OCI-LY7 (cell line): ENCODE results near the gene SPTBN2. TPM values are rescaled to one million over a fixed set of nuclear protein-coding genes. Genes with fewer than 3 reads are reported as not detected.

Experiments used
- BruUV-seq: library from RNA; stranded (reverse); fragments of 400-500 nt; replicated peaks from 2 replicates; lab custom pipeline; 2021; lab: Mats Ljungman, UMichigan
- CTCF ChIA-PET: fragments of 300-600 bp; sonication (Branson Sonifier 250); formaldehyde crosslinking; loops from one replicate; lab custom pipeline; 2022; ENCODE audit warnings: antibody characterized with exemption; ENCODE audit not compliant: unreplicated experiment; lab: Charles Lee
- POLR2A ChIA-PET: fragments of 300-600 bp; sonication (Branson Sonifier 250); formaldehyde crosslinking; loops from one replicate; lab custom pipeline; 2022; ENCODE audit warnings: antibody characterized with exemption; lab: Charles Lee
- DNase-seq: peaks from one replicate; pipeline ENCODE4 v3.0.0-alpha.2; 2015; ENCODE audit warnings: low spot score
- H2AFZ ChIP-seq: fragments of 200-600 bp; sonication (generic), shearing (Covaris generic); 2 replicates; pipeline ENCODE4 v1.6.1; 2014; ENCODE audit warnings: mild to moderate bottlenecking, antibody characterized with exemption, low read length, moderate library complexity
- H3K27ac ChIP-seq: fragments of 200-600 bp; sonication (generic); 2 replicates; pipeline ENCODE4 v1.5.1; 2014; ENCODE audit warnings: mixed run types, low read depth, mild to moderate bottlenecking, moderate library complexity, low read length, inconsistent platforms; ENCODE audit not compliant: poor library complexity, severe bottlenecking
- H3K36me3 ChIP-seq: fragments of 200-600 bp; sonication (generic); 2 replicates; pipeline ENCODE4 v1.6.1; 2014; ENCODE audit warnings: mild to moderate bottlenecking, antibody characterized with exemption, low read length, moderate library complexity, mixed read lengths; ENCODE audit not compliant: insufficient read depth
- H3K4me1 ChIP-seq: fragments of 200-600 bp; sonication (generic); 2 replicates; pipeline ENCODE4 v1.5.1; 2014; ENCODE audit warnings: mild to moderate bottlenecking, low read length; ENCODE audit not compliant: insufficient read depth, poor library complexity, severe bottlenecking
- H3K4me2 ChIP-seq: fragments of 200-600 bp; sonication (generic); 2 replicates; pipeline ENCODE4 v1.6.1; 2014; ENCODE audit warnings: mild to moderate bottlenecking, low read length
- H3K4me3 ChIP-seq: fragments of 200-600 bp; sonication (generic); 2 replicates; pipeline ENCODE4 v1.5.1; 2014; ENCODE audit warnings: mild to moderate bottlenecking, low read depth, low read length; ENCODE audit not compliant: poor library complexity, severe bottlenecking
- H3K79me2 ChIP-seq: fragments of 200-600 bp; sonication (generic); 2 replicates; pipeline ENCODE4 v1.6.1; 2016; ENCODE audit warnings: low read depth, mild to moderate bottlenecking, low read length, moderate library complexity, mixed read lengths; ENCODE audit not compliant: insufficient read depth
- H3K9me2 ChIP-seq: fragments of 200-600 bp; sonication (generic); 2 replicates; pipeline ENCODE4 v1.6.1; 2016; ENCODE audit warnings: mild to moderate bottlenecking, low read length, mixed read lengths; ENCODE audit not compliant: insufficient read depth
- H3K9me3 ChIP-seq: fragments of 200-600 bp; sonication (generic); 2 replicates; pipeline ENCODE4 v1.6.1; 2014; ENCODE audit warnings: mild to moderate bottlenecking, mixed run types, low read length, mixed read lengths
- H4K20me1 ChIP-seq: fragments of 200-600 bp; sonication (generic); 2 replicates; pipeline ENCODE4 v1.6.1; 2014; ENCODE audit warnings: mild to moderate bottlenecking, antibody characterized with exemption, low read length, moderate library complexity, mixed read lengths; ENCODE audit not compliant: insufficient read depth
- CTCF ChIP-seq: fragments of 200-600 bp; sonication (generic); conservative IDR thresholded peaks from 2 replicates; pipeline ENCODE4 v1.5.1; 2014; ENCODE audit warnings: mild to moderate bottlenecking, antibody characterized with exemption, low read length, moderate library complexity, mixed read lengths
- EZH2phosphoT487 ChIP-seq: fragments of 200-600 bp; sonication (generic); IDR thresholded peaks from 2 replicates; pipeline ENCODE4 v1.6.1; 2018; ENCODE audit warnings: low read depth, borderline replicate concordance, mild to moderate bottlenecking, mixed run types, antibody characterized with exemption, low read length, moderate library complexity, mixed read lengths
- intact Hi-C: fragments of 100-400 bp; cut with micrococcal nuclease; formaldehyde crosslinking; loops from one replicate; pipeline ENCODE4 v1.10.0; 2022; ENCODE audit not compliant: unreplicated experiment
- total RNA-seq, 2 experiments: library from RNA; depleted of rRNA in 1 of 2; stranded (reverse); fragments of >200 nt in 1 of 2; shearing (Covaris generic) in 1 of 2; gene quantifications; 2 replicates each; pipeline ENCODE4 v1.2.3, GENCODE V29; 2014 to 2022

The SPTBN2 gene
- total RNA-seq, 2 experiments from 2014 or later, result 16.2 to 25.2 TPM

- no peak overlapping the region for H3K27ac ChIP-seq
- H3K9me3 ChIP-seq, result no peaks in the 10 kb centered on the region
- ChIA-PET CTCF (interaction anchor here (0.6 kb wide), 1 partner anchor 514 kb away, joined by 4 read pairs; no protein-coding TSS in a partner anchor), POLR2A (interaction anchor here (1.2 kb wide), 1 partner anchor 11 kb away, joined by 3 read pairs; no protein-coding TSS in a partner anchor)
- peaks cover under 1% of the 10 kb centered on the region for H3K4me1 ChIP-seq
- intact Hi-C loops, result no loop called here
- H4K20me1 ChIP-seq, result no peaks in the 10 kb centered on the region
- no peak overlapping the region for H2AFZ ChIP-seq
- H3K4me2 ChIP-seq, result no peak overlapping the region
- TF ChIP-seq EZH2phosphoT487 (no peak), CTCF (no peak)
- H3K9me2 ChIP-seq, result no peaks in the 10 kb centered on the region
- no peak overlapping the region for H3K4me3 ChIP-seq
- H3K36me3 ChIP-seq, result peaks cover 94% of the 10 kb centered on the region
- H3K79me2 ChIP-seq, result peaks cover 55% of the 10 kb centered on the region
- no peak for DNase-seq
- BruUV-seq, result no TSS peak
Observed at GRCh38 chr11:66653123-66653522, 75.9 kb downstream of the SPTBN2 start.

- no peaks in the 10 kb centered on the region for H4K20me1 ChIP-seq
- H3K9me3 ChIP-seq, result no peaks in the 10 kb centered on the region
- H2AFZ ChIP-seq, result no peak overlapping the region
- H3K4me3 ChIP-seq, result no peak overlapping the region
- intact Hi-C loops, result no loop called here
- H3K36me3 ChIP-seq, result peaks cover 95% of the 10 kb centered on the region
- TSS peak; percentile 24 for BruUV-seq
- DNase-seq, result no peak
- ChIA-PET POLR2A (no interaction called here), CTCF (interaction anchor here (0.6 kb wide), 1 partner anchor 514 kb away, joined by 4 read pairs; no protein-coding TSS in a partner anchor)
- H3K9me2 ChIP-seq, result no peaks in the 10 kb centered on the region
- peaks cover 60% of the 10 kb centered on the region for H3K79me2 ChIP-seq
- no peak overlapping the region for H3K27ac ChIP-seq
- no peaks in the 10 kb centered on the region for H3K4me1 ChIP-seq
- H3K4me2 ChIP-seq, result no peak overlapping the region
- TF ChIP-seq CTCF (no peak), EZH2phosphoT487 (no peak)
Observed at GRCh38 chr11:66652651-66653050, 76.4 kb downstream of the SPTBN2 start.

- Histone ChIP-seq H3K4me3 (no peak overlapping the region), H3K9me3 (no peaks in the 10 kb centered on the region), H3K79me2 (peaks cover 65% of the 10 kb centered on the region), H3K4me1 (no peaks in the 10 kb centered on the region), H3K4me2 (no peak overlapping the region), H4K20me1 (0 out of 2 replicates have a peak, but pooled peaks cover 3% of the 10 kb centered on the region), H3K27ac (no peak overlapping the region), H3K36me3 (peaks cover 96% of the 10 kb centered on the region), H2AFZ (no peak overlapping the region), H3K9me2 (no peaks in the 10 kb centered on the region)
- ChIA-PET POLR2A (interaction anchor here (0.5 kb wide), 1 partner anchor 521 kb away, joined by 3 read pairs; no protein-coding TSS in a partner anchor), CTCF (no interaction called here)
- BruUV-seq, result no TSS peak
- no peak for DNase-seq
- TF ChIP-seq EZH2phosphoT487 (no peak), CTCF (no peak)
- intact Hi-C loops, result no loop called here
Observed at GRCh38 chr11:66651016-66651415, 78.0 kb downstream of the SPTBN2 start.
